Stimulated activated CD8-positive, alpha-beta memory T cell treated with anti-CD3 and anti-CD28 coated beads, Interleukin-12 subunit alpha, Interleukin-12 subunit beta, amount 100 ng/mL, for 24 hours (primary cell): ENCODE measurements around the gene DRAP1.

Source experiments
- DNase-seq: peaks from one replicate; pipeline ENCODE4 v3.0.0-alpha.2; 2020; ENCODE audit errors: extremely low read depth

DRAP1 gene

GRCh38 chr11:65903715-65904114, 15.5 kb upstream of the DRAP1 start:
- DNase-seq = no peak

- DNase-seq = no peak
Observed at GRCh38 chr11:65906602-65907001, 12.6 kb upstream of the DRAP1 start.

- DNase-seq = no peak
Observed at GRCh38 chr11:65907878-65908277, 11.3 kb upstream of the DRAP1 start.

- no peak for DNase-seq
Observed at GRCh38 chr11:65911682-65912568, 7.3 kb upstream of the DRAP1 start.

- no peak for DNase-seq
Observed at GRCh38 chr11:65912845-65913244, 6.4 kb upstream of the DRAP1 start.

GRCh38 chr11:65915101-65915820, 4.0 kb upstream of the DRAP1 start:
- DNase-seq = no peak

- DNase-seq = no peak
Observed at GRCh38 chr11:65915821-65916251, 3.4 kb upstream of the DRAP1 start.

- no peak for DNase-seq
Observed at GRCh38 chr11:65916391-65916790, 2.8 kb upstream of the DRAP1 start.

GRCh38 chr11:65917077-65917433, 2.2 kb upstream of the DRAP1 start:
- no peak for DNase-seq

- DNase-seq = no peak
Observed at GRCh38 chr11:65917434-65918210, 1.6 kb upstream of the DRAP1 start.

GRCh38 chr11:65918211-65919140, 750 bp upstream of the DRAP1 start, which contains the start of gene C11orf68:
Gene C11orf68 (minus strand): TSS chr11:65919062. CDS start chr11:65919031, 31 bp downstream.
- peak; percentile 33 for DNase-seq

- DNase-seq = no peak
Observed at GRCh38 chr11:65919573-65920371, 546 bp downstream of the DRAP1 start.

- DNase-seq = no peak
Observed at GRCh38 chr11:65920372-65920802, 1.2 kb downstream of the DRAP1 start.

- DNase-seq = no peak
Observed at GRCh38 chr11:65921033-65921555, 1.9 kb downstream of the DRAP1 start.

- no peak for DNase-seq
Observed at GRCh38 chr11:65921876-65922275, 2.6 kb downstream of the DRAP1 start.

- no peak for DNase-seq
Observed at GRCh38 chr11:65922565-65922964, 3.3 kb downstream of the DRAP1 start.

- DNase-seq = no peak
Observed at GRCh38 chr11:65925397-65925796, 6.2 kb downstream of the DRAP1 start.

GRCh38 chr11:65927904-65928397, 8.7 kb downstream of the DRAP1 start:
- DNase-seq = peak; percentile 36

GRCh38 chr11:65928667-65929066, 9.4 kb downstream of the DRAP1 start:
- no peak for DNase-seq
